GM23248 (cell line): ENCODE data around the gene NCKIPSD.

Experiments
- EZH2 ChIP-seq: fragments of 200-600 bp; sonication (generic); IDR thresholded peaks from 2 replicates; pipeline ENCODE4 v1.6.1; 2018; ENCODE audit warnings: antibody characterized with exemption, mild to moderate bottlenecking; ENCODE audit not compliant: insufficient read depth, poor library complexity, severe bottlenecking
- EZH2phosphoT487 ChIP-seq: fragments of 200-600 bp; sonication (generic); IDR thresholded peaks from 2 replicates; pipeline ENCODE4 v1.6.1; 2018; ENCODE audit warnings: antibody characterized with exemption, moderate library complexity, mild to moderate bottlenecking, low read depth; ENCODE audit not compliant: insufficient read depth

DNA sequence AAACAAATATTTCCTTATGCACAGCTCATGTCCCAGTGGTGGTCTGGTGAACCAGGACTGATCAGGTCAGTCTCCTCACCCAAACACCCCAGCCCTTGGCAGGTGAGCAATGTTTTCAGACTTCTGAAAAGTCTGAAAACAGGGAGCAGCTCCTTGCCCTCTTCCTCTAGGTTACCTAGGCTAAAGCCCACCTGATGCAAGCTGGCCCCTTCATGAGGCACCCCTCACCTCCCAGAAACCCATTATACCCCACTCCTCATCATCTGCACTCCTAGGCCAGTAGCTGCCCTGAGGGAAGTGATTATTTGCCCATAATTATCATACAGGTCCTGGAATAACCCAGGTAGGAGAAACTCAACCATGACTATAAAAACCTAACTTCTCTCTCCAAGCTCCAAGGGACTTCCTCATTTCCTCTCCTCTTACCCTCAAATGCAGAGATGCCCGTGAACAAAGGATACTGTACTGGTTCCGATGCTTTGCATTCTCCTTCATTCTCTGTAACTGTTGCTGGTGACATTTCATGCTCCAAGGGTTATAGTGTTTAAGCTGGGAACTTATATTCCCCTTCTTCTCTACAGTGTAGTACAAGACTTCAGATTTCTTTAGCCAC lies 5.2 kb upstream of the NCKIPSD start:
- TF ChIP-seq EZH2 = no peak
- TF ChIP-seq EZH2phosphoT487 = no peak
